H1 (cell line): ENCODE data around the gene GFM1. TPM values are rescaled to one million over a fixed set of nuclear protein-coding genes. Genes with fewer than 3 reads are reported as not detected.

Experiments used
- CTCF ChIA-PET: fragments of 300-600 bp; sonication (Branson Sonifier 250); formaldehyde crosslinking; loops from one replicate; lab custom pipeline; 2021; ENCODE audit not compliant: partially characterized antibody; lab: Charles Lee
- POLR2A ChIA-PET: fragments of 300-600 bp; sonication (Branson Sonifier 250); formaldehyde crosslinking; loops from one replicate; lab custom pipeline; 2021; ENCODE audit warnings: inconsistent platforms; ENCODE audit not compliant: partially characterized antibody; lab: Charles Lee
- DNase-seq, 2 experiments: peaks; one replicate each; pipeline versions ENCODE4 v3.0.0 to v3.0.0-alpha.2; 2010 to 2022; ENCODE audit warnings: low spot score in 2 of 2, low read depth in 1 of 2, mixed read lengths in 1 of 2
- FAIRE-seq: peaks from 2 replicates; lab custom pipeline; 2011; peaks lifted over from hg19 to GRCh38; lab: Jason Lieb, UNC
- H2AFZ ChIP-seq: 2 replicates; pipeline ENCODE4 v1.8.1; 2012; ENCODE audit warnings: low read length, inconsistent platforms
- H2AK5ac ChIP-seq: 2 replicates; pipeline ENCODE4 v1.6.1; 2013; ENCODE audit warnings: low read depth, low read length
- H2BK120ac ChIP-seq: replicated peaks from 2 replicates; pipeline ENCODE3; 2013; ENCODE audit warnings: low read depth, low read length, inconsistent platforms
- H2BK12ac ChIP-seq: 2 replicates; pipeline ENCODE4 v1.6.1; 2013; ENCODE audit warnings: low read depth, low read length
- H2BK15ac ChIP-seq: 2 replicates; pipeline ENCODE4 v1.6.1; 2013; ENCODE audit warnings: low read length
- H2BK20ac ChIP-seq: 2 replicates; pipeline ENCODE4 v1.6.1; 2013; ENCODE audit warnings: low read length
- H2BK5ac ChIP-seq: 2 replicates; pipeline ENCODE4 v1.6.1; 2013; ENCODE audit warnings: low read depth, low read length
- H3K14ac ChIP-seq: 2 replicates; pipeline ENCODE4 v1.6.1; 2013; ENCODE audit warnings: inconsistent platforms; ENCODE audit not compliant: insufficient read length
- H3K18ac ChIP-seq: 2 replicates; pipeline ENCODE4 v1.6.1; 2013; ENCODE audit warnings: low read length; ENCODE audit errors: extremely low read depth
- H3K23ac ChIP-seq: 2 replicates; pipeline ENCODE4 v1.6.1; 2013; ENCODE audit warnings: inconsistent platforms; ENCODE audit not compliant: insufficient read length
- H3K23me2 ChIP-seq: 2 replicates; pipeline ENCODE4 v1.6.1; 2013; ENCODE audit warnings: low read depth, low read length
- H3K27ac ChIP-seq: 2 replicates; pipeline ENCODE4 v1.6.1; 2011; ENCODE audit warnings: low read depth, low read length, inconsistent platforms
- H3K27me3 ChIP-seq, 4 experiments: replicated peaks in 1 of 4; 1 replicate in 1 of 4; 2 replicates in 3 of 4; pipeline versions ENCODE4 v1.6.1 to v1.8.1; 2011 to 2013; ENCODE audit warnings: low read length in 3 of 4, mild to moderate bottlenecking in 3 of 4, inconsistent platforms in 2 of 4, mixed read lengths in 2 of 4, moderate library complexity in 1 of 4; ENCODE audit not compliant: control insufficient read depth in 3 of 4, insufficient read depth in 3 of 4; ENCODE audit errors: extremely low read depth in 1 of 4
- H3K36me3 ChIP-seq, 4 experiments: 2 replicates each; pipeline versions ENCODE4 v1.6.1 to v1.8.1; 2011 to 2013; ENCODE audit warnings: mild to moderate bottlenecking in 4 of 4, low read length in 3 of 4, moderate library complexity in 2 of 4, control low read depth in 1 of 4, inconsistent platforms in 1 of 4; ENCODE audit not compliant: insufficient read depth in 4 of 4, control insufficient read depth in 2 of 4
- H3K4ac ChIP-seq: replicated peaks from 2 replicates; pipeline ENCODE3; 2013; ENCODE audit warnings: low read length, low read depth, mixed read lengths, inconsistent platforms; ENCODE audit not compliant: insufficient read length
- H3K4me1 ChIP-seq, 4 experiments: replicated peaks in 1 of 4; 1 replicate in 1 of 4; 2 replicates in 3 of 4; pipeline versions ENCODE4 v1.6.1 to v1.8.1; 2011 to 2013; ENCODE audit warnings: low read length in 3 of 4, inconsistent platforms in 2 of 4, mixed read lengths in 1 of 4; ENCODE audit not compliant: insufficient read depth in 4 of 4, control insufficient read depth in 3 of 4
- H3K4me2 ChIP-seq, 2 experiments: 2 replicates each; pipeline versions ENCODE4 v1.6.1 to v1.8.1; 2011 to 2013; ENCODE audit warnings: low read depth in 2 of 2, low read length in 2 of 2, control low read depth in 1 of 2, inconsistent platforms in 1 of 2, mild to moderate bottlenecking in 1 of 2; ENCODE audit not compliant: insufficient read depth in 1 of 2
- H3K4me3 ChIP-seq, 4 experiments: fragments of 200-600, 300-600 bp in 1 of 4; sonication (generic), shearing (Covaris generic), sonication (Bioruptor Twin) in 1 of 4; 2 replicates each; pipeline versions ENCODE4 v1.5.1 to v1.8.1; 2011 to 2016; ENCODE audit warnings: low read length in 4 of 4, low read depth in 3 of 4, control low read depth in 2 of 4, inconsistent platforms in 2 of 4, mild to moderate bottlenecking in 2 of 4, mixed read lengths in 1 of 4, moderate library complexity in 1 of 4; ENCODE audit not compliant: insufficient read depth in 2 of 4; ENCODE audit errors: extremely low read depth in 1 of 4
- H3K56ac ChIP-seq: replicated peaks from 2 replicates; pipeline ENCODE3; 2013; ENCODE audit warnings: low read depth, mild to moderate bottlenecking, mixed read lengths, low read length, inconsistent platforms; ENCODE audit not compliant: insufficient read length
- H3K79me1 ChIP-seq: 2 replicates; pipeline ENCODE4 v1.6.1; 2013; ENCODE audit warnings: low read depth, low read length, control low read depth
- H3K79me2 ChIP-seq, 2 experiments: 2 replicates each; pipeline versions ENCODE4 v1.6.1 to v1.8.1; 2012 to 2013; ENCODE audit warnings: low read length in 2 of 2, mild to moderate bottlenecking in 2 of 2, inconsistent platforms in 1 of 2; ENCODE audit not compliant: insufficient read depth in 2 of 2, control insufficient read depth in 1 of 2
- H3K9ac ChIP-seq, 4 experiments: replicated peaks in 1 of 4; 1 replicate in 1 of 4; 2 replicates in 3 of 4; pipeline versions ENCODE4 v1.6.1 to v1.8.1; 2011 to 2013; ENCODE audit warnings: low read depth in 3 of 4, low read length in 3 of 4, control low read depth in 2 of 4, mild to moderate bottlenecking in 2 of 4, moderate library complexity in 2 of 4, inconsistent platforms in 1 of 4; ENCODE audit errors: extremely low read depth in 1 of 4
- H3K9me3 ChIP-seq, 2 experiments: 2 replicates each; pipeline versions ENCODE4 v1.6.1 to v1.8.1; 2012 to 2013; ENCODE audit warnings: mild to moderate bottlenecking in 2 of 2, moderate library complexity in 2 of 2, control low read depth in 1 of 2, inconsistent platforms in 1 of 2, low read depth in 1 of 2, low read length in 1 of 2, mixed read lengths in 1 of 2; ENCODE audit not compliant: insufficient read depth in 2 of 2
- H4K20me1 ChIP-seq, 2 experiments: replicated peaks in 1 of 2; 2 replicates each; pipeline versions ENCODE3 to v1.8.1; 2011 to 2013; ENCODE audit warnings: inconsistent platforms in 2 of 2, low read length in 2 of 2, mild to moderate bottlenecking in 1 of 2; ENCODE audit not compliant: insufficient read depth in 2 of 2, control insufficient read depth in 1 of 2
- H4K5ac ChIP-seq: 2 replicates; pipeline ENCODE4 v1.6.1; 2013; ENCODE audit warnings: low read length, low read depth, mixed read lengths, inconsistent platforms; ENCODE audit not compliant: insufficient read length
- H4K8ac ChIP-seq: 2 replicates; pipeline ENCODE4 v1.8.0; 2013; ENCODE audit warnings: mild to moderate bottlenecking, moderate library complexity, low read length, inconsistent platforms; ENCODE audit not compliant: insufficient read depth; ENCODE audit errors: extremely low read depth
- H4K91ac ChIP-seq: replicated peaks from 2 replicates; pipeline ENCODE3; 2013; ENCODE audit warnings: low read length, mixed read lengths, inconsistent platforms; ENCODE audit not compliant: insufficient read length
- BRCA1 ChIP-seq: IDR thresholded peaks from 2 replicates; pipeline ENCODE4 v1.6.1; 2012; ENCODE audit warnings: low read depth, low read length, improper control_type of control experiment
- CEBPB ChIP-seq: IDR thresholded peaks from 2 replicates; pipeline ENCODE4 v1.6.1; 2012; ENCODE audit warnings: low read depth, low read length
- CHD1 ChIP-seq: IDR thresholded peaks from 2 replicates; pipeline ENCODE4 v1.6.1; 2012; ENCODE audit warnings: low read depth, low read length, improper control_type of control experiment
- EGR1 ChIP-seq: IDR thresholded peaks from 2 replicates; pipeline ENCODE4 v1.6.1; 2011; ENCODE audit warnings: low read depth, low read length, borderline replicate concordance
- JUND ChIP-seq: IDR thresholded peaks from 2 replicates; pipeline ENCODE4 v1.6.1; 2011; ENCODE audit warnings: mild to moderate bottlenecking, improper control_type of control experiment, low read length
- KDM4A ChIP-seq: IDR thresholded peaks from one replicate; pipeline ENCODE4 v1.7.1; 2012; ENCODE audit warnings: low read depth, mild to moderate bottlenecking, moderate library complexity, low read length, inconsistent platforms; ENCODE audit not compliant: severe bottlenecking
- POLR2AphosphoS5 ChIP-seq: IDR thresholded peaks from 2 replicates; pipeline ENCODE4 v1.6.1; 2011; ENCODE audit warnings: low read depth, low read length
- RBBP5 ChIP-seq: IDR thresholded peaks from 2 replicates; pipeline ENCODE4 v1.7.1; 2012; ENCODE audit warnings: low read depth, mild to moderate bottlenecking, inconsistent platforms, low read length, moderate library complexity, borderline replicate concordance
- RNF2 ChIP-seq: fragments of 200-900, 300-1000 bp; sonication (generic); IDR thresholded peaks from 2 replicates; pipeline ENCODE4 v1.7.1; 2016; ENCODE audit warnings: borderline replicate concordance, low read depth, mild to moderate bottlenecking, antibody characterized with exemption, low read length; ENCODE audit not compliant: poor library complexity, severe bottlenecking; ENCODE audit errors: missing control alignments
- RXRA ChIP-seq: IDR thresholded peaks from 2 replicates; pipeline ENCODE4 v1.6.1; 2011; ENCODE audit warnings: low read depth, mild to moderate bottlenecking, low read length, moderate library complexity; ENCODE audit not compliant: insufficient read depth
- SIRT6 ChIP-seq: IDR thresholded peaks from one replicate; pipeline ENCODE4 v1.7.1; 2012; ENCODE audit warnings: low read length, inconsistent platforms
- TAF7 ChIP-seq: optimal IDR thresholded peaks from 2 replicates; pipeline ENCODE3; 2011; ENCODE audit warnings: low read depth, mild to moderate bottlenecking, inconsistent platforms, low read length, moderate library complexity, borderline replicate concordance
- WGBS, 2 experiments: shearing (Covaris generic) in 1 of 2; methylation state at CpG; one replicate each; pipeline versions ENCODE4 v1.1.6 to v1.1.7; 2013 to 2015; ENCODE audit warnings: low lambda C conversion rate in 2 of 2, mixed read lengths in 2 of 2, inconsistent platforms in 1 of 2, low coverage in 1 of 2, missing lambda C conversion rate in 1 of 2; ENCODE audit not compliant: insufficient replicate concordance in 2 of 2, insufficient coverage in 1 of 2, insufficient read length in 1 of 2; ENCODE audit errors: extremely low coverage in 1 of 2, missing lambda C conversion rate in 1 of 2; 5-methylcytosine and 5-hydroxymethylcytosine counted together
- polyA plus RNA-seq, 7 experiments: library from polyadenylated mRNA; depleted of rRNA in 3 of 7; stranded (reverse) in 5 of 7; unstranded in 2 of 7; fragments of >200 nt in 5 of 7; fragments of 200-250 nt in 2 of 7; gene quantifications; 1 replicate in 5 of 7; 2 replicates in 1 of 7; 4 replicates in 1 of 7; pipeline versions ENCODE4 v1.2.1 to v1.2.3, GENCODE V29; 2011 to 2013; ENCODE audit warnings: missing spikeins in 2 of 7, mixed read lengths in 2 of 7
- total RNA-seq: library from RNA; stranded (reverse); fragmentation: NEBNext Ultra II Directional; extraction: Animal tissue kit (Norgen Biotek cat#: 25700); gene quantifications from 2 replicates; pipeline ENCODE4 v1.2.1, GENCODE V29; 2021
- TF ChIP-seq, protein P1 (sequence below): IDR thresholded peaks from 2 replicates; pipeline ENCODE4 v1.6.1; 2012; ENCODE audit warnings: low read length, inconsistent platforms

Gene GFM1
- total and polyA plus RNA-seq, 2 of the 8 experiments (the other 6 are each of a cell fraction or from before 2014, with no cell fraction given), result 10.9 to 45.3 TPM

DNA sequence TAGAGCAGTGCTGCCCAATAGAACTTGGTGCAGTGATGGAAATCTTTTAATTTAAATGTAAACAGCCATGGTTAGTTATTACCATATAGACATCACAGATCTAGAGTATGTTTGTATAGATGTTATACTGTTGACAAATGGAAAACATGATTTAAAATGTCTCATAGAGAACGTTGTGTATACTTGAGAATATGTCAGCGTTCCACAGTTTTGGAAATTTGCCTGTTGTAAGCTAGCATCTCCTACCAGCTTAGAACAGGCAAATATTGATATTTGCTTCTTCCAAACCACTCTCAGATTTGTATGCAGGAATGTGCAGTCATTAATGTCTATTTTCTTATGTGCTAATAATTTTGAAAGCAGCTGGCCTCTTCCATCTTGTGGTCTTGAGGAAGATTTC, 36.5 kb downstream of the GFM1 start:
- DNase-seq, result no peak
- Histone ChIP-seq H3K4me3 (no peak overlapping the region), H4K8ac (no peak overlapping the region), H4K5ac (no peak overlapping the region), H2BK120ac (no peak overlapping the region), H3K56ac (no peak overlapping the region), H3K36me3 (peaks cover 0 to 4% (median 1%) of the 10 kb centered on the region in 4 experiments; a peak in 2 of 8 replicates), H4K20me1 (no peaks in the 10 kb centered on the region), H2AK5ac (no peak overlapping the region), H3K9me3 (no peaks in the 10 kb centered on the region), H3K23me2 (no peaks in the 10 kb centered on the region), H3K23ac (no peak overlapping the region), H3K27ac (no peak overlapping the region), H3K9ac (no peak overlapping the region), H2BK20ac (no peak overlapping the region), H2BK12ac (no peak overlapping the region), H3K79me1 (no peaks in the 10 kb centered on the region), H2BK5ac (no peak overlapping the region), H2BK15ac (no peak overlapping the region), H3K18ac (no peak overlapping the region), H3K14ac (no peak overlapping the region), H3K79me2 (no peaks in the 10 kb centered on the region), H3K4me1 (no peaks in the 10 kb centered on the region), H2AFZ (no peak overlapping the region), H3K27me3 (no peaks in the 10 kb centered on the region), H3K4ac (no peak overlapping the region), H4K91ac (no peak overlapping the region), H3K4me2 (no peak overlapping the region)
- FAIRE-seq, result no peak
- ChIA-PET POLR2A (no interaction called here), CTCF (interaction anchor here (0.6 to 1.8 kb wide), 3 partner anchors 43 to 1241 kb away, joined by 3 read pairs; no protein-coding TSS in a partner anchor)
- 91% methylated on average over 2 of the region's 2 CpGs; no CpG with 5 or more reads in 1 of the 2 experiments for WGBS, 2 experiments
- TF ChIP-seq BRCA1, result no peak
- no peak for TF ChIP-seq RBBP5
- no peak for TF ChIP-seq TAF7
- TF ChIP-seq POLR2AphosphoS5, result no peak
- no peak for TF ChIP-seq SIRT6
- TF ChIP-seq EGR1, result no peak
- TF ChIP-seq CHD1, result no peak
- TF ChIP-seq JUND, result no peak
- TF ChIP-seq RXRA, result no peak
- no peak for TF ChIP-seq CEBPB
- no peak for TF ChIP-seq RNF2
- no peak for TF ChIP-seq KDM4A
- TF ChIP-seq, protein P1, sequence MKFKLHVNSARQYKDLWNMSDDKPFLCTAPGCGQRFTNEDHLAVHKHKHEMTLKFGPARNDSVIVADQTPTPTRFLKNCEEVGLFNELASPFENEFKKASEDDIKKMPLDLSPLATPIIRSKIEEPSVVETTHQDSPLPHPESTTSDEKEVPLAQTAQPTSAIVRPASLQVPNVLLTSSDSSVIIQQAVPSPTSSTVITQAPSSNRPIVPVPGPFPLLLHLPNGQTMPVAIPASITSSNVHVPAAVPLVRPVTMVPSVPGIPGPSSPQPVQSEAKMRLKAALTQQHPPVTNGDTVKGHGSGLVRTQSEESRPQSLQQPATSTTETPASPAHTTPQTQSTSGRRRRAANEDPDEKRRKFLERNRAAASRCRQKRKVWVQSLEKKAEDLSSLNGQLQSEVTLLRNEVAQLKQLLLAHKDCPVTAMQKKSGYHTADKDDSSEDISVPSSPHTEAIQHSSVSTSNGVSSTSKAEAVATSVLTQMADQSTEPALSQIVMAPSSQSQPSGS, result no peak
